Calu3 (cell line): ENCODE results near the gene CD209. TPM values are rescaled to one million over a fixed set of nuclear protein-coding genes. Genes with fewer than 3 reads are reported as not detected.

Source experiments
- BruUV-seq: library from RNA; stranded (reverse); fragments of 400-500 nt; replicated peaks from 2 replicates; lab custom pipeline; 2021; lab: Mats Ljungman, UMichigan
- CTCF ChIA-PET: fragments of 300-600 bp; sonication (Branson Sonifier 250); formaldehyde crosslinking; loops from one replicate; lab custom pipeline; 2022; ENCODE audit warnings: antibody characterized with exemption; lab: Charles Lee
- DNase-seq: peaks from one replicate; pipeline ENCODE4 v3.0.0; 2022
- H3K27ac Mint-ChIP-seq: one replicate; pipeline ENCODE4 v1.8.0; 2022; ENCODE audit warnings: mixed read lengths; ENCODE audit not compliant: unreplicated experiment
- H3K27me3 Mint-ChIP-seq: one replicate; pipeline ENCODE4 v1.8.0; 2022; ENCODE audit warnings: mixed read lengths; ENCODE audit not compliant: unreplicated experiment
- H3K36me3 Mint-ChIP-seq: one replicate; pipeline ENCODE4 v1.8.0; 2022; ENCODE audit warnings: mild to moderate bottlenecking, moderate library complexity, mixed read lengths; ENCODE audit not compliant: insufficient read depth, unreplicated experiment
- H3K4me1 Mint-ChIP-seq: one replicate; pipeline ENCODE4 v1.8.0; 2022; ENCODE audit warnings: mild to moderate bottlenecking, low read depth, mixed read lengths; ENCODE audit not compliant: unreplicated experiment
- H3K4me3 Mint-ChIP-seq: one replicate; pipeline ENCODE4 v1.8.0; 2022; ENCODE audit warnings: mild to moderate bottlenecking, low read depth, moderate library complexity, mixed read lengths; ENCODE audit not compliant: unreplicated experiment
- H3K9me3 Mint-ChIP-seq: one replicate; pipeline ENCODE4 v1.8.0; 2022; ENCODE audit warnings: low read depth, mixed read lengths; ENCODE audit not compliant: unreplicated experiment
- intact Hi-C: fragments of 100-400 bp; cut with micrococcal nuclease; formaldehyde crosslinking; loops from one replicate; pipeline ENCODE4 v1.10.0; 2022; ENCODE audit not compliant: unreplicated experiment
- total RNA-seq: library from RNA; stranded (reverse); gene quantifications from 2 replicates; pipeline ENCODE4 v1.2.3, GENCODE V29; 2022
- TF ChIP-seq, protein P1 (sequence below): fragments of 200-600 bp; IDR thresholded peaks from one replicate; pipeline ENCODE4 v1.8.0; 2022; ENCODE audit warnings: antibody characterized with exemption; ENCODE audit not compliant: unreplicated experiment

Gene CD209
- total RNA-seq, 1 experiment from 2014 or later, result not detected

DNA sequence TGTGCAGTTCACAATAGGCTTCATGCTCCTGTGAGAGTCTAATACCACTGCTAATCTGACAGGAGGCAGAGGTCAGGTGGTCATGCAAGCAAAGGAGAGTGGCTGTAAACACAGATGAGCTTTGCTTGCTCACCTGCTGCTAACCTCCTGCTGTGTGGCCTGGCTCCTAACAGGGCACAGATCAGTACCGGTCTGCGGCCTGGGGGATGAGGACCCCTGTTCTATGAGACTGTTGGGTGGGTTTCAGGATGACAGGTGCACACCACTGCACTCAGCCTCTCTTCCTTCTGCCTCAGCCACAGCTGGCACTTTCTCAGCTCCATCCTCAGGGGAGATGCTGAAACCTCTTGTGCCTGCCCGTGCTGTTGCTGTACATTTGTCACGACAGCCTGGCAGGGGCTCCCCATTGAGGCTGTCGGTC lies 25.1 kb downstream of the CD209 start:
- TF ChIP-seq, protein P1, sequence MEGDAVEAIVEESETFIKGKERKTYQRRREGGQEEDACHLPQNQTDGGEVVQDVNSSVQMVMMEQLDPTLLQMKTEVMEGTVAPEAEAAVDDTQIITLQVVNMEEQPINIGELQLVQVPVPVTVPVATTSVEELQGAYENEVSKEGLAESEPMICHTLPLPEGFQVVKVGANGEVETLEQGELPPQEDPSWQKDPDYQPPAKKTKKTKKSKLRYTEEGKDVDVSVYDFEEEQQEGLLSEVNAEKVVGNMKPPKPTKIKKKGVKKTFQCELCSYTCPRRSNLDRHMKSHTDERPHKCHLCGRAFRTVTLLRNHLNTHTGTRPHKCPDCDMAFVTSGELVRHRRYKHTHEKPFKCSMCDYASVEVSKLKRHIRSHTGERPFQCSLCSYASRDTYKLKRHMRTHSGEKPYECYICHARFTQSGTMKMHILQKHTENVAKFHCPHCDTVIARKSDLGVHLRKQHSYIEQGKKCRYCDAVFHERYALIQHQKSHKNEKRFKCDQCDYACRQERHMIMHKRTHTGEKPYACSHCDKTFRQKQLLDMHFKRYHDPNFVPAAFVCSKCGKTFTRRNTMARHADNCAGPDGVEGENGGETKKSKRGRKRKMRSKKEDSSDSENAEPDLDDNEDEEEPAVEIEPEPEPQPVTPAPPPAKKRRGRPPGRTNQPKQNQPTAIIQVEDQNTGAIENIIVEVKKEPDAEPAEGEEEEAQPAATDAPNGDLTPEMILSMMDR, result no peak
- intact Hi-C loops, result no loop called here
- no TSS peak for BruUV-seq

DNA sequence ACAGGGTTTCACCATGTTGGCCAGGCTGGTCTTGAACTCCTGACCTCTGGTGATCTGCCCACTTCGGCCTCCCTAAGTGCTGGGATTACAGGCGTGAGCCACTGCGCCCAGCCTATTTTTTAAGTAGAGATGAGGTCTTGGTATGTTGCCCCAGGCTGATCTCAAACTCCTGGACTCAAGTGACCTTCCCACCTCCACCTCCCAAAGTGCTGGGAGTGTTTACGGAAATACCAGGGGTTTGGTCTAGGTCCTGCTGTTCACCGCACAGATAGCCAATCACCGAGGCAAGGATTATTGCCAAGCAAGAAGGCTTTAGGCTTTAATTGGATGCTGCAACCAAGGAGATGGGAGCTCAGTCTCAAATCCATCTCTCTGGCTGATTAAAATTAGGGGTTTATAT lies 27.0 kb downstream of the CD209 start:
- Mint-ChIP-seq H3K4me1 (no peaks in the 10 kb centered on the region), H3K27ac (no peak overlapping the region), H3K4me3 (no peak overlapping the region), H3K36me3 (no peaks in the 10 kb centered on the region), H3K27me3 (peaks cover 27% of the 10 kb centered on the region), H3K9me3 (no peaks in the 10 kb centered on the region)
- no peak for DNase-seq
- intact Hi-C loops, result no loop called here
- CTCF ChIA-PET, result no interaction called here
- TF ChIP-seq, protein P1, result no peak
- no TSS peak for BruUV-seq

More for the DNA sequence above, 25.1 kb downstream of the CD209 start:
- no peak for DNase-seq
- CTCF ChIA-PET, result no interaction called here
- Mint-ChIP-seq H3K4me3 (no peak overlapping the region), H3K4me1 (no peaks in the 10 kb centered on the region), H3K27me3 (peaks cover 34% of the 10 kb centered on the region), H3K36me3 (no peaks in the 10 kb centered on the region), H3K27ac (no peak overlapping the region), H3K9me3 (no peaks in the 10 kb centered on the region)

DNA sequence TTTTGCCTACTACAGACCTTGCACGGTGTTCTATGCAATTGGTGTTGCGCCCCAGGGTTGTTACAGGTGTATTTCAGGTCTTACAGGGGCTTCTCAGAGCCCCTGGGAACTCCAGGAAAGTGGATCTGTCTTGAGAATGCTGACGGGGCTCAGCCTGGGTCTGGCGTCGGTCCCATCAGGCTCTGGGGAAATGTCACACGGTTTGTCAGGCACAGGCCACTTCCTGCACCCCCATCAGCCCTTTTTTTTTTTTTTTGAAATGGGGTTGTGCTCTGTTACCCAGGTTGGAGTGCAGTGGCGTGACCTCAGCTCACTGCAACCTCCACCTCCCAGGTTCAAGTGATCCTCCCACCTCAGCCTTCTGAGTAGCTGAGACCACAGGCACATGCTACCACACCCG lies 28.7 kb downstream of the CD209 start:
- no TSS peak for BruUV-seq
- H3K4me1 Mint-ChIP-seq, result no peaks in the 10 kb centered on the region

GRCh38 chr19:7716762-7717161 lies 30.6 kb downstream of the CD209 start:
- BruUV-seq, result no TSS peak
- Mint-ChIP-seq H3K4me3 (no peak overlapping the region), H3K9me3 (no peaks in the 10 kb centered on the region), H3K27me3 (no peaks in the 10 kb centered on the region), H3K36me3 (no peaks in the 10 kb centered on the region), H3K27ac (no peak overlapping the region), H3K4me1 (no peaks in the 10 kb centered on the region)
- TF ChIP-seq, protein P1, result no peak
- DNase-seq, result no peak
- CTCF ChIA-PET, result no interaction called here
- intact Hi-C loops, result no loop called here

More for the DNA sequence above, 28.7 kb downstream of the CD209 start:
- intact Hi-C loops, result no loop called here
- no peaks in the 10 kb centered on the region for H3K36me3 Mint-ChIP-seq
- H3K9me3 Mint-ChIP-seq, result no peaks in the 10 kb centered on the region
- CTCF ChIA-PET, result no interaction called here
- no peak overlapping the region for H3K4me3 Mint-ChIP-seq
- no peak for DNase-seq
- TF ChIP-seq, protein P1, result no peak
- peaks cover 13% of the 10 kb centered on the region for H3K27me3 Mint-ChIP-seq
- no peak overlapping the region for H3K27ac Mint-ChIP-seq
